Stimulated activated naive B cell treated with anti-CD40 and anti-IgM and Interleukin-4, amounts not matched to agents 10 μg/mL and 1 μg/mL and 100 μg/mL, for 72 hours (primary cell): Measurements from ENCODE around the gene KLHL1.

Experiments used
- ATAC-seq, 2 donors: fragments of 150-1000 bp; cut with Tn5 transposase; replicated peaks; 2 replicates each; pipeline ENCODE4 v1.10.0; 2021; ENCODE audit warnings: moderate library complexity in 1 of 2
- DNase-seq: peaks from one replicate; pipeline ENCODE4 v3.0.0; 2021
- H3K27ac Mint-ChIP-seq: one replicate; pipeline ENCODE4 v1.8.0; 2022; ENCODE audit warnings: mild to moderate bottlenecking, mixed read lengths
- H3K27me3 Mint-ChIP-seq, 2 donors: one replicate each; pipeline ENCODE4 v1.8.0; 2022; ENCODE audit warnings: mixed read lengths in 2 of 2
- H3K36me3 Mint-ChIP-seq, 2 donors: one replicate each; pipeline ENCODE4 v1.8.0; 2022; ENCODE audit warnings: mixed read lengths in 2 of 2, mild to moderate bottlenecking in 1 of 2
- H3K4me1 Mint-ChIP-seq, 2 donors: one replicate each; pipeline ENCODE4 v1.8.0; 2022; ENCODE audit warnings: mixed read lengths in 2 of 2, mild to moderate bottlenecking in 1 of 2
- H3K4me3 Mint-ChIP-seq, 2 donors: one replicate each; pipeline ENCODE4 v1.8.0; 2022; ENCODE audit warnings: mild to moderate bottlenecking in 2 of 2, mixed read lengths in 2 of 2, moderate library complexity in 1 of 2
- H3K9me3 Mint-ChIP-seq, 2 donors: one replicate each; pipeline ENCODE4 v1.8.0; 2022; ENCODE audit warnings: mixed read lengths in 2 of 2, mild to moderate bottlenecking in 1 of 2

The KLHL1 gene

DNA sequence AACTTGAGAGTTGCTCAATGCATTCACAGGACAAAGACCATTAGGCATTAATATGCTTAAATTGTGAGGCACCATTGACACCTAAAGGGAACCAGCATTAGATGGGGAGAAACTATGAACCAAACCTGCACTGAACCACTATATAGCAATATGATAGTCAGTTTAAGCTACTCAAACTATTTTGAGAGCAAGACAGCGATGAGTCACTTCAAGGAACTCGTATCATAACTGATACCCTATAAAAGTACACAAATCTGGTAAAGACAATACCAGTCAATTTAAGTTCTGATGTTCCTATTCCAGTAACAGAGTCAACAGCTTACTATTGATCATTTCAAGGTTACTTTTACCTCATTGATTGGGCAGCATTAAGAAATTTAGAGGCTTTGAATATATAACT is 151.9 kb downstream of the KLHL1 start:
- Mint-ChIP-seq H3K36me3 (no peaks in the 10 kb centered on the region), H3K4me1 (no peaks in the 10 kb centered on the region), H3K27ac (no peak overlapping the region), H3K9me3 (peaks cover 0 to 2% of the 10 kb centered on the region in 2 donors), H3K4me3 (no peak overlapping the region), H3K27me3 (no peaks in the 10 kb centered on the region)
- DNase-seq (no peak), ATAC-seq (no peak)

DNA sequence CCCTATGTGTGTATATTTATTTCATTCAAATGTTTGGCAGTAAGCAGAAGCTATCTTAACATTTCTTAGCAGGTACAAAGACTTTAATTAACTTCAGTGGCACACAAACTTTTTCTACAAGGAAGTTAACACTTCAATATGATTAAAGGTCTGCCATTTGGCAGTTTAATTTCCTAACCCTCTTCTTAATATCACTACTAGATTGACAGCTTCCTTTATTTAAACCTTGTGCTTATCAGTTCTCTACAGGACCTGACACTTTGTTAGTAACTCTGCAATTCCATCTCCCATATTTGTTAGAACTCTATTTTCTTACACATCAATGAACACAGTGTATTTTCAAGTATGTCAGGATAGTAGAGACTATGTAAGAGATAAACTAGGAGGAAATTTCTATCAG is 153.0 kb downstream of the KLHL1 start:
- Mint-ChIP-seq H3K27ac (no peak overlapping the region), H3K9me3 (peaks cover 0 to 2% of the 10 kb centered on the region in 2 donors), H3K36me3 (no peaks in the 10 kb centered on the region), H3K4me3 (no peak overlapping the region), H3K4me1 (no peaks in the 10 kb centered on the region), H3K27me3 (no peaks in the 10 kb centered on the region)
- DNase-seq = no peak
- no peak for ATAC-seq

DNA sequence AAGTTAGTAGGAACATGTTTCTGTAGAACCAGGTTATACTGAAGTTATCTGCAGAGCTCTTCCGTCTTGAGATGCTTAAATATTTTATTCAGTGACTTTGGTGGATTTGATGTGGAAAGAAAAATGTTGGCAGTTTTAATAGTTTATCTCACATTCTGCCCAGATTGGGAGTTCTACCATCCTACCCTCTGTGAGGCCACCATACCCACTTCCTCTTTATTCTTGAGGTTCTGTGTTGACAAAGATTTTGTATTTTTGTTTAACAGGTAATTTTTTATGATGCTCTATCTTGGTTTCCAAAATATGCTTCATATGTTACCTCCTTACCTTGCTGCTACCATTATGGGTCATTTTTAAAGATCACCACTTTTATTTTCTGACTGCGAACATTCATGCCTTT is 156.8 kb downstream of the KLHL1 start:
- Mint-ChIP-seq H3K4me1 (no peaks in the 10 kb centered on the region), H3K27ac (no peak overlapping the region), H3K4me3 (no peak overlapping the region), H3K27me3 (no peaks in the 10 kb centered on the region), H3K36me3 (no peaks in the 10 kb centered on the region), H3K9me3 (peaks cover 2 to 4% of the 10 kb centered on the region in 2 donors)
- no peak for DNase-seq
- no peak for ATAC-seq

DNA sequence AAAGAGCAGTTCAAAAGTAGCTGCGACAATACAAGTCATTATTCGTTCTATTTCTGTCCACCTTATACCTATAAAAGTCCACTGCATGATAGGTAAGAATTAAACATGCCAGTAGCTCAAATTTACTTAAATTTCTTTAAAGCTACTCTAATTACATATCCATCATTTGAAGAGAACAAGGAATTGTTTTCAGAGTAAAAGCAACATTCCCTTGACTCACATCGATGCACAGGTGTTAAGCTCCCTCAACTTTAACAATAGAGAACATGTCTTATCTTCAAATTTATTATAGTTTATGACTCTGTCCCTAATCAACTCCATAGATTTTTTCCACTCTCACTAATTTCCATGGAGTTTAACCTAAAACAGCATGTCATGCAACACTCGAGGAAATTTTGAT is 158.1 kb downstream of the KLHL1 start:
- H3K4me3 Mint-ChIP-seq = no peak overlapping the region

DNA sequence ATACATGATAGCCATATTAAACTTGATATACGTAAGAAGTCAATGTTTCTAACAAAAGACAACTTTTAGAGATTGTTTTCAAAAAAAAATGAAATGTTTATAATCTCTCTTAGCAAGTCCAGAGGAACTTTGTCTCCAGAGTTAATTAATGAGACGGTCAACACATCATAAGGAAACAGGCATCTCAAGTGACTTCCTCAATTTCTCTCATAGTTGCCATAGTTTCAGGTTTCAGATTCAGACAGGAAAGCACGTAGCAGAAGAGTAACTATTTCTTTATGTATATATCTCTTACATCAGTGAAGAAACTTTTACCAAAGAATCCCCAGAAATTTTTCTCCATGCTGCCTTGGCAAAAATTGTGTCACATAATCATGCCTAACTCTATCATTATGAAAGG is 160.2 kb downstream of the KLHL1 start:
- H3K9me3 Mint-ChIP-seq = peaks cover 3 to 4% of the 10 kb centered on the region in 2 donors
- H3K4me1 Mint-ChIP-seq = no peaks in the 10 kb centered on the region
- H3K36me3 Mint-ChIP-seq = no peaks in the 10 kb centered on the region
- no peaks in the 10 kb centered on the region for H3K27me3 Mint-ChIP-seq
- no peak overlapping the region for H3K27ac Mint-ChIP-seq
- no peak overlapping the region for H3K4me3 Mint-ChIP-seq
- DNase-seq = no peak
- ATAC-seq = peak in 1 of 2 donors; percentile 78

More for the DNA sequence above, 158.1 kb downstream of the KLHL1 start:
- no peak overlapping the region for H3K27ac Mint-ChIP-seq
- DNase-seq = no peak
- H3K4me1 Mint-ChIP-seq = no peaks in the 10 kb centered on the region
- H3K27me3 Mint-ChIP-seq = no peaks in the 10 kb centered on the region
- no peak for ATAC-seq
- no peaks in the 10 kb centered on the region for H3K36me3 Mint-ChIP-seq
- peaks cover 3 to 4% of the 10 kb centered on the region in 2 donors for H3K9me3 Mint-ChIP-seq

- DNase-seq (no peak), ATAC-seq (no peak)
- H3K9me3 Mint-ChIP-seq = peaks cover 3 to 4% of the 10 kb centered on the region in 2 donors
- no peaks in the 10 kb centered on the region for H3K4me1 Mint-ChIP-seq
- no peaks in the 10 kb centered on the region for H3K36me3 Mint-ChIP-seq
- no peak overlapping the region for H3K27ac Mint-ChIP-seq
- H3K27me3 Mint-ChIP-seq = no peaks in the 10 kb centered on the region
- no peak overlapping the region for H3K4me3 Mint-ChIP-seq
Observed at GRCh38 chr13:69947582-69947981, 160.7 kb downstream of the KLHL1 start.

DNA sequence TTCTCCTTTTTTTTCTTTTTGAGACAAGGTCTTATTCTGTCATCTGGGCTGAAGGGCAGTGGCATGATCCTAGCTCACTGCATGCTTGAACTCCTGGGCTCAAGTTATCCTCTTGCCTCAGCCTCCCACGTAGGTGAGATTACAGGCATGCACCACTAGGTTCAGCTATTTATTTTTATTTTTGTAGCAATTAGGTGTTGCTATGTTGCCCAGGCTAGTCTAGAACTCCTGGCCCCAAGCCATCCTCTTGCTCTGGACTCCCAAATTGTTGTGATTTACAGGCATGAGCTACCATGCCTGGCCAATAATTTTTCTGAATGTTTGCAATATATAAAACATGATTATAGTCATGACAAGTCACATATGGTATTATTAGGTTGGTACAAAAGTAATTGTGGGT is 161.7 kb downstream of the KLHL1 start:
- no peaks in the 10 kb centered on the region for H3K4me1 Mint-ChIP-seq
- H3K27me3 Mint-ChIP-seq = no peaks in the 10 kb centered on the region

GRCh38 chr13:69935043-69935442 is 173.2 kb downstream of the KLHL1 start:
- Mint-ChIP-seq H3K36me3 (no peaks in the 10 kb centered on the region), H3K27ac (no peak overlapping the region), H3K4me1 (no peaks in the 10 kb centered on the region), H3K27me3 (no peaks in the 10 kb centered on the region), H3K9me3 (no peaks in the 10 kb centered on the region), H3K4me3 (no peak overlapping the region)
- DNase-seq = no peak
- peak; percentile 54 to 70 for ATAC-seq

More for the DNA sequence above, 161.7 kb downstream of the KLHL1 start:
- Mint-ChIP-seq H3K27ac (no peak overlapping the region), H3K36me3 (no peaks in the 10 kb centered on the region), H3K4me3 (no peak overlapping the region), H3K9me3 (peaks cover 3 to 5% of the 10 kb centered on the region in 2 donors)
- DNase-seq (no peak), ATAC-seq (no peak)

GRCh38 chr13:69928262-69928661 is 180.0 kb downstream of the KLHL1 start:
- Mint-ChIP-seq H3K4me3 (no peak overlapping the region), H3K4me1 (no peaks in the 10 kb centered on the region), H3K27me3 (no peaks in the 10 kb centered on the region), H3K36me3 (no peaks in the 10 kb centered on the region), H3K9me3 (peaks cover 3 to 4% of the 10 kb centered on the region in 2 donors), H3K27ac (no peak overlapping the region)
- DNase-seq (no peak), ATAC-seq (no peak)

DNA sequence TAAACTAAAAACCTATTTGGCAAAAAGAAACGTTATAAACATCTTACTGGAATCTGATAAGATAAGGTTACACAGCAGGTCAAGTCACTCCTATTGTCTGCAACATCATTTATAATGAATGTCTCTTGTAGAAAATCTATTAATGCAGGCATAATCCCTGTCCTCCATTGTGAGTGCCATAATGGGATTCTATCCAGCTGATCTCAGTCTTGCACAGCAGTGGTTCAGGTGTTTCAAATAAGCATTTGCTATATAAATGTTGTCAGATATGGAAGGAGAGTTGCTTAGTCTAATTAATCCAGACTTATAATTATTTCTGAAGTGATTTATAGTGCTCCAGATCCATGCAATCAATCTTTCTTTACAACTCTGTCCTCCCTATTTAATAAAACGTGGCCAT is 187.1 kb downstream of the KLHL1 start:
- no peaks in the 10 kb centered on the region for H3K36me3 Mint-ChIP-seq
- no peak overlapping the region for H3K27ac Mint-ChIP-seq
- H3K4me3 Mint-ChIP-seq = no peak overlapping the region
- ATAC-seq (no peak), DNase-seq (no peak)
- no peaks in the 10 kb centered on the region for H3K4me1 Mint-ChIP-seq
- H3K27me3 Mint-ChIP-seq = no peaks in the 10 kb centered on the region
- peaks cover 3 to 4% of the 10 kb centered on the region in 2 donors for H3K9me3 Mint-ChIP-seq

DNA sequence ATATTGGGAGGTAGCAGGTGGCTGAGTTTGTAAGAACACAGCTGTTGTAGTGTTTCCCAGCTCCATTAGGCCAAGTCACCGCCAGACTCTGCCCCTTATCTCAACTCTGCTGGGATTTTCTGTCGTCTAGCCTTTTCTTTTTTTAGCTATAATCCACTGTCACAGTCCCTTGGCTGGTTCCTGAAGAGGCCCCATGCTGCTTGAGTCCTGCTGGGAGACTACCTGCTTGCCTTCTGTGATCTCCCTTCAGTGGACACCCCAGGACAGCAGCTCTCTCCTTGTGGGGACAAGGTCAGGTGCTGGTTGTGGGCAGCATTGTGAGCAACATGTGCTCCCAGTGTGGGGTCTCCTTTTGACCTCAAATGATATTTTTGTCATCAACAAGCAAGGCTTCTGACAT is 195.6 kb downstream of the KLHL1 start:
- no peaks in the 10 kb centered on the region for H3K36me3 Mint-ChIP-seq
- H3K27ac Mint-ChIP-seq = no peak overlapping the region
- H3K4me3 Mint-ChIP-seq = no peak overlapping the region
- peaks cover 1 to 4% of the 10 kb centered on the region in 2 donors for H3K9me3 Mint-ChIP-seq
- ATAC-seq (no peak), DNase-seq (no peak)
- no peaks in the 10 kb centered on the region for H3K27me3 Mint-ChIP-seq
- H3K4me1 Mint-ChIP-seq = no peaks in the 10 kb centered on the region

- no peak overlapping the region for H3K4me3 Mint-ChIP-seq
- no peaks in the 10 kb centered on the region for H3K27me3 Mint-ChIP-seq
- H3K36me3 Mint-ChIP-seq = no peaks in the 10 kb centered on the region
- peaks cover 3 to 4% of the 10 kb centered on the region in 2 donors for H3K9me3 Mint-ChIP-seq
- DNase-seq (no peak), ATAC-seq (no peak)
- no peaks in the 10 kb centered on the region for H3K4me1 Mint-ChIP-seq
- no peak overlapping the region for H3K27ac Mint-ChIP-seq
Observed at GRCh38 chr13:69910800-69911199, 197.5 kb downstream of the KLHL1 start.

GRCh38 chr13:69904784-69905183 is 203.5 kb downstream of the KLHL1 start:
- Mint-ChIP-seq H3K27me3 (no peaks in the 10 kb centered on the region), H3K36me3 (no peaks in the 10 kb centered on the region), H3K4me1 (no peaks in the 10 kb centered on the region), H3K4me3 (no peak overlapping the region), H3K27ac (no peak overlapping the region), H3K9me3 (peaks cover 4 to 7% of the 10 kb centered on the region in 2 donors)
- DNase-seq (no peak), ATAC-seq (no peak)

DNA sequence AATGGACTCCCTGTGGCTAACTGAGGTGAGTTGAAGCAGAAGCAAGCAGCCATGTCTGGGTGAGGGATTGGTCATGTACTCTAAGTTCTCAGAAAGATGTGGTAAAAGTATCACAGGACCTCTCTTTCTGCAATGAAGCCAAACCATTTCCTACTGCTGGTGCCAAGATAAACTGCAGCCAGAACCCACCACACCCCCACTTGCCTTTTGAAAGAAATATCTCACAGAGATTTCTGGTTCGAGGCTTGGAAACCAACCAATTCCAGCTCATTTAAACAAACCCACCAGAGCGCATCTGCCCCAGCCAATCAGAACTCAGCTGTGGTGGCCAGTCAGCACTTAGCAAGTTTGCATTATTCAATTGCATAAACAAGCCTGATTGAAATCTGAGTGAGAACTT is 205.2 kb downstream of the KLHL1 start:
- no peak for DNase-seq
- Mint-ChIP-seq H3K36me3 (no peaks in the 10 kb centered on the region), H3K27ac (no peak overlapping the region), H3K4me1 (no peaks in the 10 kb centered on the region), H3K4me3 (no peak overlapping the region), H3K27me3 (no peaks in the 10 kb centered on the region), H3K9me3 (peaks cover 3 to 7% of the 10 kb centered on the region in 2 donors)
- no peak for ATAC-seq

GRCh38 chr13:69882451-69882850 is 225.8 kb downstream of the KLHL1 start:
- Mint-ChIP-seq H3K36me3 (no peaks in the 10 kb centered on the region), H3K27ac (no peak overlapping the region), H3K9me3 (peaks cover 0 to 4% of the 10 kb centered on the region in 2 donors), H3K4me3 (no peak overlapping the region), H3K4me1 (no peaks in the 10 kb centered on the region), H3K27me3 (no peaks in the 10 kb centered on the region)
- DNase-seq (no peak), ATAC-seq (no peak)

GRCh38 chr13:69879936-69880335 is 228.3 kb downstream of the KLHL1 start:
- ATAC-seq = no peak
- H3K27me3 Mint-ChIP-seq = no peaks in the 10 kb centered on the region
- H3K27ac Mint-ChIP-seq = no peak overlapping the region
- peaks cover 0 to 2% of the 10 kb centered on the region in 2 donors for H3K9me3 Mint-ChIP-seq
- no peaks in the 10 kb centered on the region for H3K36me3 Mint-ChIP-seq
- H3K4me3 Mint-ChIP-seq = no peak overlapping the region
- no peak for DNase-seq
- H3K4me1 Mint-ChIP-seq = no peaks in the 10 kb centered on the region
